K562 (cell line): ENCODE measurements around the gene NAXE. TPM values are rescaled to one million over a fixed set of nuclear protein-coding genes. Genes with fewer than 3 reads are reported as not detected.

Source experiments
- ATF7 ChIP-seq: fragments of 450-650 bp; IDR thresholded peaks from 2 replicates; pipeline ENCODE4 v1.7.1; 2014; ENCODE audit warnings: mild to moderate bottlenecking, moderate library complexity
- BDP1 ChIP-seq: IDR thresholded peaks from 3 replicates; pipeline ENCODE4 v1.6.1; 2011; ENCODE audit not compliant: insufficient read length, insufficient read depth
- C11orf30 ChIP-seq: fragments of 450-650 bp; IDR thresholded peaks from 2 replicates; pipeline ENCODE4 v1.6.1; 2016; ENCODE audit warnings: low read depth, mild to moderate bottlenecking
- CHAMP1 ChIP-seq: fragments of 450-650 bp; IDR thresholded peaks from 2 replicates; pipeline ENCODE4 v1.6.1; 2016; ENCODE audit warnings: mild to moderate bottlenecking
- E2F8 ChIP-seq: fragments of 450-650 bp; IDR thresholded peaks from 2 replicates; pipeline ENCODE4 v1.7.1; 2018; ENCODE audit warnings: mild to moderate bottlenecking, low read depth; ENCODE audit not compliant: partially characterized antibody
- EWSR1 ChIP-seq: fragments of 450-650 bp; IDR thresholded peaks from 2 replicates; pipeline ENCODE4 v1.6.1; 2018; ENCODE audit warnings: borderline replicate concordance, mild to moderate bottlenecking, low read depth, moderate library complexity; ENCODE audit not compliant: partially characterized antibody
- GATAD2A ChIP-seq: fragments of 450-650 bp; IDR thresholded peaks from 2 replicates; pipeline ENCODE4 v1.6.1; 2017
- HDAC2 ChIP-seq: fragments of 450-650 bp; IDR thresholded peaks from 2 replicates; pipeline ENCODE4 v1.6.1; 2016; ENCODE audit warnings: mild to moderate bottlenecking
- HMBOX1 ChIP-seq: sonication (generic); IDR thresholded peaks from 2 replicates; pipeline ENCODE4 v1.6.1; 2016
- HMG20B ChIP-seq: fragments of 250-450 bp; sonication (Bioruptor Pico); IDR thresholded peaks from 2 replicates; pipeline ENCODE4 v1.5.0; 2021; ENCODE audit warnings: mild to moderate bottlenecking
- HNRNPK ChIP-seq: fragments of 200-400 bp; formaldehyde crosslinking; IDR thresholded peaks from one replicate; pipeline ENCODE4 v1.6.1; 2018; ENCODE audit warnings: mild to moderate bottlenecking, low read depth, low read length; ENCODE audit not compliant: poor library complexity, severe bottlenecking
- JUNB ChIP-seq: fragments of 450-650 bp; formaldehyde crosslinking; conservative IDR thresholded peaks from 2 replicates; pipeline ENCODE4 v1.4.0; 2020; ENCODE audit warnings: mild to moderate bottlenecking
- KLF1 ChIP-seq: fragments of 450-650 bp; IDR thresholded peaks from 2 replicates; pipeline ENCODE4 v1.6.1; 2016; ENCODE audit warnings: missing genetic modification characterization, missing compliant biosample characterization
- NFXL1 ChIP-seq: fragments of 450-650 bp; formaldehyde crosslinking; IDR thresholded peaks from 2 replicates; pipeline ENCODE4 v1.4.0; 2021; ENCODE audit warnings: mild to moderate bottlenecking
- NR1H2 ChIP-seq: sonication (generic); formaldehyde crosslinking; IDR thresholded peaks from 2 replicates; pipeline ENCODE4 v1.4.0; 2020; ENCODE audit warnings: mild to moderate bottlenecking, missing genetic modification reagents
- RBM22 ChIP-seq: fragments of 200-400 bp; formaldehyde crosslinking; IDR thresholded peaks from 2 replicates; pipeline ENCODE4 v1.6.1; 2018; ENCODE audit warnings: low read length, low read depth; ENCODE audit not compliant: poor library complexity, severe bottlenecking
- RCOR1 ChIP-seq, 2 experiments: IDR thresholded peaks; 2 replicates each; pipeline ENCODE4 v1.6.1; 2012; ENCODE audit warnings: low read depth in 2 of 2, low read length in 2 of 2, borderline replicate concordance in 1 of 2, improper control_type of control experiment in 1 of 2
- RFX1 ChIP-seq: fragments of 450-650 bp; IDR thresholded peaks from 2 replicates; pipeline ENCODE4 v1.6.1; 2016; ENCODE audit warnings: mild to moderate bottlenecking, moderate library complexity
- TGIF2 ChIP-seq: sonication (generic); formaldehyde crosslinking; IDR thresholded peaks from 2 replicates; pipeline ENCODE4 v1.8.1; 2022; ENCODE audit warnings: mild to moderate bottlenecking, missing genetic modification reagents, moderate library complexity
- ZNF184 ChIP-seq: sonication (generic); formaldehyde crosslinking; IDR thresholded peaks from 2 replicates; pipeline ENCODE4 v1.5.0; 2020; ENCODE audit warnings: missing genetic modification reagents
- ZNF589 ChIP-seq: fragments of 200-800 bp; sonication (Bioruptor generic); IDR thresholded peaks from 2 replicates; pipeline ENCODE4 v1.6.1; 2016; ENCODE audit warnings: low read depth, missing genetic modification characterization, missing compliant biosample characterization
- polyA plus RNA-seq, 8 experiments: library from polyadenylated mRNA; depleted of rRNA in 4 of 8; stranded (reverse) in 5 of 8; unstranded in 3 of 8; fragments of >200 nt; fragmentation: Nextera tagmentation in 2 of 8; fragmentation: Illumina TruSeq in 1 of 8; extraction: Ambion mirVana in 2 of 8; extraction: Trizol in 1 of 8; gene quantifications; 2 replicates each; pipeline versions ENCODE4 v1.2.1 to v1.2.3, GENCODE V29; 2011 to 2014; ENCODE audit warnings: inconsistent platforms in 1 of 8, missing spikeins in 1 of 8
- total RNA-seq, 7 experiments: library from RNA; depleted of rRNA in 6 of 7; stranded (reverse); fragments of >200 nt in 6 of 7; fragmentation: Illumina TruSeq in 2 of 7; extraction: Trizol in 2 of 7; gene quantifications; 2 replicates each; pipeline versions ENCODE4 v1.2.1 to v1.2.3, GENCODE V29; 2011 to 2021; ENCODE audit warnings: low replicate concordance in 1 of 7
- TF ChIP-seq, protein P1 (sequence below): fragments of 250-450 bp; sonication (Bioruptor Pico); IDR thresholded peaks from 2 replicates; pipeline ENCODE4 v1.5.0; 2020; ENCODE audit warnings: mild to moderate bottlenecking

The NAXE gene
- total and polyA plus RNA-seq, 9 of the 15 experiments (the other 6 are each of a cell fraction or from before 2014, with no cell fraction given): 27.3 to 137 (median 90.0) TPM

- TF ChIP-seq, protein P1, sequence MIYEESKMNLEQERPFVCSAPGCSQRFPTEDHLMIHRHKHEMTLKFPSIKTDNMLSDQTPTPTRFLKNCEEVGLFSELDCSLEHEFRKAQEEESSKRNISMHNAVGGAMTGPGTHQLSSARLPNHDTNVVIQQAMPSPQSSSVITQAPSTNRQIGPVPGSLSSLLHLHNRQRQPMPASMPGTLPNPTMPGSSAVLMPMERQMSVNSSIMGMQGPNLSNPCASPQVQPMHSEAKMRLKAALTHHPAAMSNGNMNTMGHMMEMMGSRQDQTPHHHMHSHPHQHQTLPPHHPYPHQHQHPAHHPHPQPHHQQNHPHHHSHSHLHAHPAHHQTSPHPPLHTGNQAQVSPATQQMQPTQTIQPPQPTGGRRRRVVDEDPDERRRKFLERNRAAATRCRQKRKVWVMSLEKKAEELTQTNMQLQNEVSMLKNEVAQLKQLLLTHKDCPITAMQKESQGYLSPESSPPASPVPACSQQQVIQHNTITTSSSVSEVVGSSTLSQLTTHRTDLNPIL (CRISPR knock-in tag): no peak
- TF ChIP-seq NFXL1 (CRISPR knock-in tag): no peak
- TF ChIP-seq RBM22: no peak
- TF ChIP-seq ZNF184 (CRISPR knock-in tag): no peak
- peak; percentile 69 for TF ChIP-seq ATF7
- TF ChIP-seq JUNB: no peak
- peak; percentile 93 for TF ChIP-seq RFX1
- TF ChIP-seq HMBOX1: no peak
- TF ChIP-seq CHAMP1: no peak
- TF ChIP-seq EWSR1: no peak
- no peak for TF ChIP-seq GATAD2A
- TF ChIP-seq KLF1: no peak
- TF ChIP-seq HMG20B: no peak
- TF ChIP-seq HDAC2: peak; percentile 99
- peak; percentile 62 to 87; a peak in 3 of 4 replicates for TF ChIP-seq RCOR1 (IDR thresholded peaks at IDR 0.05; ENCODE audit: borderline replicate concordance in 1 of 2, low read depth in 2 of 2, low read length in 2 of 2)
- no peak for TF ChIP-seq HNRNPK
- TF ChIP-seq NR1H2: no peak
- TF ChIP-seq TGIF2: no peak
- TF ChIP-seq ZNF589 (CRISPR knock-in tag): no peak
- TF ChIP-seq C11orf30: peak; percentile 83
- peak; percentile 86 for TF ChIP-seq E2F8
- TF ChIP-seq BDP1: no peak
Observed at GRCh38 chr1:156601122-156601830, 9.7 kb downstream of the NAXE start, which contains the start of gene GPATCH4 (continued).
